Lung microvascular endothelial cell (primary cell): ENCODE data around the gene CYLD. TPM values are rescaled to one million over a fixed set of nuclear protein-coding genes. Genes with fewer than 3 reads are reported as not detected.

Experiments
- DNase-seq, 2 donors: peaks; one replicate each; pipeline versions ENCODE4 v3.0.0 to v3.0.0-alpha.2; 2010; ENCODE audit warnings: low read depth in 2 of 2
- total RNA-seq: library from RNA; depleted of rRNA; stranded (reverse); fragments of >200 nt; gene quantifications from 2 replicates; pipeline ENCODE4 v1.2.1, GENCODE V29; 2014

Gene CYLD
- total RNA-seq, 1 donor from 2014 or later = 32.1 TPM

- DNase-seq = no peak
These were observed 30.8 kb upstream of the CYLD start for GRCh38 chr16:50711040-50711439.

- no peak for DNase-seq
These were observed 29.9 kb upstream of the CYLD start for GRCh38 chr16:50711862-50712559.

GRCh38 chr16:50712560-50712898 lies 29.4 kb upstream of the CYLD start:
- DNase-seq = no peak

DNA sequence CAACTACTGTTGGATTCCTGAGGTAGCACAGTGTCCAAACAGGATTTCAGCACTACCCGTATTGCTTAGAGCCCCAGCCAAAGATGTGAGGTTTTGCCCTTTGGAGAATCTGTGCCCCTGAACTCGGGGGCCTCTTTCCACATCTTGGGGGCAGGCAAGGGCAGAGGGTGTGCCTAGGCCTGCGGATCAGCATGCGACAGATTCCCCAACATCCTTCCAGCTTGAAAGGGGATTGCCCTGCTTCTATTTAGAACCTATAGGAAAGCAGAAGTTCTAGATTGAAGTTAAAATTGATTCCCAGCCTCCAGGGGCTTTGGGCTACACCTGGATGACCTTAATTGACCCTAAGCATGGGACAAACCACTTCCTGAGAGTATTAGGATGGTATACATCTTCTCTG lies 28.9 kb upstream of the CYLD start:
- DNase-seq = no peak

GRCh38 chr16:50717091-50717490 lies 24.8 kb upstream of the CYLD start:
- no peak for DNase-seq

GRCh38 chr16:50717494-50717893 lies 24.4 kb upstream of the CYLD start:
- DNase-seq = no peak

GRCh38 chr16:50718061-50718760 lies 23.7 kb upstream of the CYLD start:
- no peak for DNase-seq

DNA sequence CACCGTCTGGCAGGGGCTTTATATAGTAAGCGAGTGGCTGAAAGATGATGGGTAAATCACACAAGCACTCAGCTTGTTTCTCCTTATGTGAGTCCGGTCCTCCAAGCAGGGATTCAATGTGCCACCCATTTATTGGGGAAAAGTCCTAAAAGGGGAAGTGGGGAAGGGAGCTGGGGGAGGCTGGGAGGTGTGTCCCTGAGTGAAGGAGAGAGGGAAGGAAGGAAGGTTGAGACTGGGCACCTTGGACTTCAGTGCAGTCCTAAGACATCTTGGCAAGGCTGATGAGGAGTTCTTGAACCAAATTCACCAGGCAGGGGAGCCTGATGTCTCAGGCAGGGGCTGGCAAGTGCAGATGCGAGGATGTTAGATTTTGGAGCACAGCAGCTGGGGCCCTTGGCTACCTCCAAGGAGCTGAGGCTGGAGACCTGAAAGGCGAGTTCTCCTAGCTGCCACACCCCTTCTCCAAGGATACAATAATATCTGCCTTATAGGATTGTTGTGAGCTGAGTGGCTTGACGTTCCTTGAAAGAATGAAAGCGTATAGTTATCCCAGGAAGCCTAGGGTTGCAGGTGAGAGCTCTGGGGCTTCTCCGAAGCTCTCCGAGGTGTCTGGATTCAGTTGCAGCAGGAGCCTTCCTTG lies 23.0 kb upstream of the CYLD start:
- DNase-seq = no peak

DNA sequence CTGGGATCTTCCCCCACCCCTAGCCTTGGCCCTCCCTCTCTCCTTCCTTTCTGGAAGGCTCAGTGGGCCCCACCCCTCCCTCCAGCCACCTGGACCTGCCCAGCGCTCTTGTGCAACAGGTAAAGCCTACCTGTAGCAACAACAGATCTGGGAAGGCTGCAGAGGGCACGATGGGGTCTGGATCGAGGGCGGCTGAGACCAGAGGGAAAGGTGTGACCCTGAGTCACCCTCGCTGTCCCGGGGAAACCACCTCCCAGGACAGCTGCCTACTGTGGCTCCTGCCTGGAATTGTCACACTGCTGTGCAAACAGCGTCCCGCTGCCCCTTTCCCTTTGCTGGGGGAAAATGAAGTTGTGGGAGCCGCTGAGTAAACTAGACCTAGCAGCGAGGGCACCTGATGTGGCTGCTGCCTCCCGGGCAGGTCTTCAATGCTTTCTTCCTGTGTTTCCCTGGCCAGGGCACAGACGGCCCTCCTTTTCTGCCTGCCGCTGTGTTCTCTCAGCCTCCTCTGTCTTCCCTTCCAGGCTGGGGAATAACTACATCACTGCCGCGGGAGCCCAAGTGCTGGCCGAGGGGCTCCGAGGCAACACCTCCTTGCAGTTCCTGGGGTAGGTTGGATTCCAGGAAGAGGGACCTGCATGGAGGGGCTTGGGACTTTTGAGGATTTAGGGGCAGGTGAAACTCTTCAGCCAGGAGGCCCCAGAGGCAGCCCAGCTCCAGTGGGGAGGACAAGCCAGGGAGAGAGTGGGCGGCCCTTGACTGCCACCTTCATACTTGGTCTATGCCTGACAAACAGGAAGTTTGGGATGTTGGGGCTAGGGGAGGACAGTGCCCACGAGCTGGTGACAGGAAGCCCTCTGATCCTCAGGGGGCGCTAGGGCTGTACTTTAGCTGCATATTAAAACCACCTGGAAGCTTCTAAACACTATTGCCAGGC lies 22.2 kb upstream of the CYLD start:
- no peak for DNase-seq

DNA sequence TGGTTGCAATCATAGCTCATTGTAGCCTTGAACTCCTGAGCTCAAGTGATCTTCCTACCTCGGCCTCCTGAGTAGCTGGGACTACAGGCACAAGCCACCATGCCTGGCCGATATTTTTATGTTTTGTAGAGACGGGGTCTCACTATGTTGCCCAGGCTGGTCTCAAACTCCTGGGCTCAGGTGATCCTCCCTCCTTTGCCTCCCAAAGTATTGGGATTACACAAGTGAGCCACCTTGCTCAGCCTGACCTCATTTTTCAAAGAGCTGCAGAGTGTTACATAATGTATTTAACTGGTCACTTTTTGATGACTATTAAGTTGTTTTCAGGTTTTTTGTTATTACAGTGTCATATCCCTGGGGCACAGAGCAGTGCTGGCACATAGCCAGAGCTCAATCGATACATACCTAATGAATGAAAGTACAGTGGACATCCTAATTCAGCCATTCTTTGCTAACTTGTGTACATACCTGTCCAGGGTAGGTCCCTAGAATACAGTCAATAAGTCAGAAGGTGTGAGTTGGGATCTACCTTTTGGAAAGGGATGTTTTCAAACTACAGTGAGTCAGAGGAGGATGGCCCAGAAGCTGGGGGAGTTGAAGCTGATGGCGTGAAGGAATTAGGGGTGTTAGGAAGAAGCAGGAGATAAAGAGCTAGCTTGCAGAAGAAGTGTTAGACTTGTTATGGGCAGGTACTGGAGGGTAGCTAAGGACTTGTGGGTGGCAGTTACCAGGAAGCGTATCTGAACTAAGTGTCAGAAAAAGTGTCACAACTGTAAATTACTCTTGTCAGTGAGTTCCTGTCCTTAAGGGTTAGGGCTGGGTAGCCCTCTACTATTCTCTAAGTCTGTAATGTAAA lies 20.1 kb upstream of the CYLD start:
- no peak for DNase-seq

- no peak for DNase-seq
These were observed 19.5 kb upstream of the CYLD start for GRCh38 chr16:50722405-50722737.

DNA sequence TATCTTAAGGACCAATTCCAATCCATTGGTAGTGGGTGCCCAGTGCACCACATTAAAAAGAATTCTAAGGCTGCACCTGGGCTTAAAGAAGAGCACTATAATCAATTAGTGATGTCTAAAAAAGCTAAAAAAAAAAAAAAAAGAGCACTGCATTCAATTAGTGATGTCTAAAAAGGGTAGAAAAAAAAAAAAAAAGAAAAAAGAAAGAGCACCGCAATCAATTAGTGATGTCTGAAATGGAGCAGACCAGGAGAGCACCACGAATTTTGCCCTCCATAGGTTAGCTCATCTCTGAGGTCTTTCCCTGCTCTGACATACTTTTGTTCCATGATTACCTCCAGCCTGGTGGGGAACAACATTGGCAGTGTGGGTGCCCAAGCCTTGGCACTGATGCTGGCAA lies 18.9 kb upstream of the CYLD start:
- DNase-seq = no peak

- DNase-seq = no peak
These were observed 17.6 kb upstream of the CYLD start for GRCh38 chr16:50724306-50724705.

DNA sequence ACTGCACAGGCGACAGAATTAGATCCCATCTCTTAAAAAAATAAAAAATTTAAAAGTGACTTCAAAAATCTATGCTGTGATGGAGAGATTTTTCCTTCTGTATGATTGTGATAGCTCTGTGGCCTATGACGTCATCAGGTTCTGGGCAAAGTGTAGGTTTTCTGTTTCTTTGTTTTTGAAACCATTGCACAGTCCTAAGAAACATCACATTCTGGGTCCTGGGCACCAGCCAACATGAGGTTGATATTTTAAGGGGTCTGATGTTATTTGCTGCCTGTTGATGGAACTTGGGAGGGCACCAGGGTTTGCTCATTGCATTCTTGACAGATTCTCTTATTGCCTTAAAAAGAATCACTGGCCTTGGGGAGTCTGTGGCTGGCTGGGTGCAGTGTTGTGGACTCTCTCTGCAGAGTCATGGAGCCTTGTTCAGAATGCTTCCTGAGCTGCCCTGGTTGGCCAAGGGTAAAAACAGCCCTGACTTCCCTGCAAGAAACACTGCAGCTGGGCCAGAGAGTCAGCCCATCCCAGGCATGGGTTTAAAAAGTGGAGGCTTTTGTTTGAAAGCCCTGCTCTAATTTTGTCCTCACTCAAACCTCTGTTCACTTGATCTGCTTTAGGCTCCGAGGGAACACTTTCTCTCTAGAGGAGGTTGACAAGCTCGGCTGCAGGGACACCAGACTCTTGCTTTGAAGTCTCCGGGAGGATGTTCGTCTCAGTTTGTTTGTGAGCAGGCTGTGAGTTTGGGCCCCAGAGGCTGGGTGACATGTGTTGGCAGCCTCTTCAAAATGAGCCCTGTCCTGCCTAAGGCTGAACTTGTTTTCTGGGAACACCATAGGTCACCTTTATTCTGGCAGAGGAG lies 10.5 kb upstream of the CYLD start:
- no peak for DNase-seq

DNA sequence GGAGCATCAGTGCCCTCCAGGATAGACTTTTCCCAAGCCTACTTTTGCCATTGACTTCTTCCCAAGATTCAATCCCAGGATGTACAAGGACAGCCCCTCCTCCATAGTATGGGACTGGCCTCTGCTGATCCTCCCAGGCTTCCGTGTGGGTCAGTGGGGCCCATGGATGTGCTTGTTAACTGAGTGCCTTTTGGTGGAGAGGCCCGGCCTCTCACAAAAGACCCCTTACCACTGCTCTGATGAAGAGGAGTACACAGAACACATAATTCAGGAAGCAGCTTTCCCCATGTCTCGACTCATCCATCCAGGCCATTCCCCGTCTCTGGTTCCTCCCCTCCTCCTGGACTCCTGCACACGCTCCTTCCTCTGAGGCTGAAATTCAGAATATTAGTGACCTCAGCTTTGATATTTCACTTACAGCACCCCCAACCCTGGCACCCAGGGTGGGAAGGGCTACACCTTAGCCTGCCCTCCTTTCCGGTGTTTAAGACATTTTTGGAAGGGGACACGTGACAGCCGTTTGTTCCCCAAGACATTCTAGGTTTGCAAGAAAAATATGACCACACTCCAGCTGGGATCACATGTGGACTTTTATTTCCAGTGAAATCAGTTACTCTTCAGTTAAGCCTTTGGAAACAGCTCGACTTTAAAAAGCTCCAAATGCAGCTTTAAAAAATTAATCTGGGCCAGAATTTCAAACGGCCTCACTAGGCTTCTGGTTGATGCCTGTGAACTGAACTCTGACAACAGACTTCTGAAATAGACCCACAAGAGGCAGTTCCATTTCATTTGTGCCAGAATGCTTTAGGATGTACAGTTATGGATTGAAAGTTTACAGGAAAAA lies 9.7 kb upstream of the CYLD start:
- no peak for DNase-seq

DNA sequence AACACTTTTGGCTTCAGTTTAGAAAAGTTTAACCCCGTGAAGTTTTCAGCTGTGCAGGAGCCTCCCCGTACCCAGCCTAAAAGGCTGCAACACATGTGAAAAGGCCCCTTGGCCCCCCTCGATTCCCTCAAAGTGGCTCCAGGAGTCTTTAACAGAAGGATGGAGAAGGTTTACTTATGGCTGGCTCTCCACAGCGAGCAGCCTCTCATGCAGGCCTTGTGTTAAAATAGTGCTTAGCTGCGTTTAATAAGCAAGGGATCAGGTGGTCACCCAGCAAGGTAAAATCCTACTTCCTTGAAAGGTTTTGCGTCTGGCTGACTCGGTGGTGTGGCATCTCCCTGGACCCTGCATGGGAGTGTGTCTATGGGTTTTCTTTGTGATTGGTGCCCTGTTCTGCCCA lies 8.4 kb upstream of the CYLD start:
- DNase-seq = no peak

DNA sequence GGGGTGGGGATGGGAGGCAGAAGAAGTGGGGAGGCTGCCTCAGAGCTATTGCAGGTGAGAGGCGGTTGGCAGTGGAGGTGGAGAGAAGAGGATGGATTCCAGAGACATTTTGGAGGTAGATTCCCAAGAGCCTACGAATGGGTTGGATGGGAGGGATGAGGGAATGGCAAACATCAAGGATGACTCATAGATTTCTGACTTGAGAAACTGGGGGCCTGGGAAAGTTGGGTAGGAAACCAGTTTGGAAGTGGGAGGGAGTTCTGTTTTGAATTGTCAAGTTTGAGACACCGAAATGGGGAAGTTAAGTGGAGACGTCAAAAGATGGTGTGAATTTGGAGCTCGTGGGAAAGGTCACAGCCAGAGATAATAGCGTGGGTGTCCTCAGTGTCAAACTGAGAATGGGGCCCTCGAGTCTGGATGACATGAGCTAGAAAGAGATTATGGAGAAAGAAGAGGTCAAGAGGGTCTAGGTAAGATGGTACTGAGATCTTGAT lies 6.2 kb upstream of the CYLD start:
- no peak for DNase-seq

DNA sequence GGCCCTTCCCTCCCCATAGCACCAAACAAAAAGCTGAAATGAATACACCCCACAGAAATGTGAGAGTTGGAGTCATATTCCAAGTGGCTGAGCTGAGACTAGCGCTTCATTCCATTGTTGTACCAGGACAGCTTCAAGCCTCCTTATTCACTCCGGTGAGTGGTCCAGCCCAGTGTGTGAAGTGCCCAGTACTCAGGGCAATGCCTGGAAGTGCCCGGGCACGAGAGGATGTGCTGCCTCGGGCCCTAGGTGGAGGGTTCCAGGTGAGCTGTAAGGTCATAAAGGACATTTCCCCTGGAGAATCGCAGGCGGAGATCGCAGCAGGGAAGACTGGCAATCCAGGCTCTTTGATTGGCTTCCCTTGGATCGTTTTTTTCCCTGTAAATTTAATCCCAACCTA lies 5.4 kb upstream of the CYLD start:
- DNase-seq = no peak

GRCh38 chr16:50737420-50737959 lies 4.4 kb upstream of the CYLD start:
- no peak for DNase-seq
